ENCODE measurements around the gene CRAMP1. TPM values are rescaled to one million over a fixed set of nuclear protein-coding genes. Genes with fewer than 3 reads are reported as not detected.
A peak's percentile ranks its signal among the peaks of the same experiment; 100 is the strongest.

CRAMP1 gene
- total and polyA plus RNA-seq, 2 donors: 4.7 to 12.2 TPM

GRCh38 chr16:1634541-1634940, 22.4 kb downstream of the CRAMP1 start:
- no peaks in the 10 kb centered on the region for H3K9me3 ChIP-seq (ENCODE audit: control insufficient read depth in 2 of 2, insufficient read depth in 1 of 2, low read length in 1 of 2)
- no peak for DNase-seq (ENCODE audit: low read depth in 6 of 9, low spot score in 9 of 9)
- H3K36me3 ChIP-seq (ENCODE audit: control insufficient read depth in 2 of 2, insufficient read depth in 2 of 2, low read length in 1 of 2): peaks cover 76 to 90% of the 10 kb centered on the region in 2 donors
- 99% methylated on average over 12 of the region's 12 CpGs for WGBS
- H3K27me3 ChIP-seq (ENCODE audit: control insufficient read depth in 2 of 2, insufficient read depth in 1 of 2, low read length in 1 of 2): no peaks in the 10 kb centered on the region
- H3K27ac ChIP-seq (ENCODE audit: low read depth in 1 of 2, low read length in 1 of 2): no peak overlapping the region
- no peaks in the 10 kb centered on the region for H3K4me1 ChIP-seq (ENCODE audit: control insufficient read depth in 2 of 2, insufficient read depth in 2 of 2, low read length in 2 of 2)
- no peak overlapping the region for H3K4me3 ChIP-seq (ENCODE audit: low read length in 2 of 2)

DNA sequence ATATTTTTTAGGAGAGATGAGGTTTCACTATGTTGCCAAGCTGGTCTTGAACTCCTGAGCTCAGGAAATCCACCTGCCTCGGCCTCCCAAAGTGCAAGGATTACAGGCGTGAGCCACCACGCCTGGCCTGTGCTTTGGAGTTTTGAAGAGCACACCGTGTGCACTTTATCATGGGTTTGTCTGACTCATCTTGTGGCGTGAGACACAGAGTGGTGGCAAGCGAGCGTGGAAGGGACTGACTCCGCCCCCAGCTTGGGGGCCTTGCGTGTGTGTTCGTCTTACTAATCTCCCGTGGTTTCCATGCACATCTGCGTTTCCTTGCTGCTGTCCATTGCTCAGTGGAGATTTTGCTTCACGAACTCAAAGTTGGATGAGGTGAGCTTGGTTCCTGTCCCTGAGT, 22.9 kb downstream of the CRAMP1 start:
- Histone ChIP-seq H3K27me3 (ENCODE audit: control insufficient read depth in 2 of 2, insufficient read depth in 1 of 2, low read length in 1 of 2) (no peaks in the 10 kb centered on the region), H3K36me3 (ENCODE audit: control insufficient read depth in 2 of 2, insufficient read depth in 2 of 2, low read length in 1 of 2) (peaks cover 75 to 92% of the 10 kb centered on the region in 2 donors), H3K4me1 (ENCODE audit: control insufficient read depth in 2 of 2, insufficient read depth in 2 of 2, low read length in 2 of 2) (no peaks in the 10 kb centered on the region), H3K27ac (ENCODE audit: low read depth in 1 of 2, low read length in 1 of 2) (no peak overlapping the region), H3K9me3 (ENCODE audit: control insufficient read depth in 2 of 2, insufficient read depth in 1 of 2, low read length in 1 of 2) (no peaks in the 10 kb centered on the region), H3K4me3 (ENCODE audit: low read length in 2 of 2) (no peak overlapping the region)
- DNase-seq (ENCODE audit: low read depth in 6 of 9, low spot score in 9 of 9): no peak
- WGBS: 97% methylated on average over 13 of the region's 13 CpGs

DNA sequence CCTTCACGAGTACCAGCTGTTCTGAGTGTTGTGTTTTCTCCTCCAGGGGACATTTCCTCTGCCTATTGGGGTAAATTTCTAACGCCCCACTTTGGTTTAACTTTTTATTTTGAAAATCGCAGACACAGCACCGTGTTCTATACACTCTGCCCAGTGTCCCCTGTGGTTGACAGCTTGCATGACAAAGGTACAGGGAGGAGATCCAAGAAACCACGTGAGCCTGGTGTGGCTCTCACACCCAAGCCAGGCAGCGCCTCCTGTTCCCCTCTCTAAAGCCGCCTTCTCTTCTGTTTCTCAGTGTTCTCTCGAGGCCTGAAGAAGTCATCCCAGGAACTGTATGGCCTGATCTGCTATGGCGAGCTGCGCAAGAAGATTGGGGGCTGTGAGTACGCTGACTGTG, 25.4 kb downstream of the CRAMP1 start:
- 97% methylated on average over 11 of the region's 11 CpGs for WGBS
- Histone ChIP-seq H3K4me3 (ENCODE audit: low read length in 2 of 2) (no peak overlapping the region), H3K27ac (ENCODE audit: low read depth in 1 of 2, low read length in 1 of 2) (no peak overlapping the region)

DNA sequence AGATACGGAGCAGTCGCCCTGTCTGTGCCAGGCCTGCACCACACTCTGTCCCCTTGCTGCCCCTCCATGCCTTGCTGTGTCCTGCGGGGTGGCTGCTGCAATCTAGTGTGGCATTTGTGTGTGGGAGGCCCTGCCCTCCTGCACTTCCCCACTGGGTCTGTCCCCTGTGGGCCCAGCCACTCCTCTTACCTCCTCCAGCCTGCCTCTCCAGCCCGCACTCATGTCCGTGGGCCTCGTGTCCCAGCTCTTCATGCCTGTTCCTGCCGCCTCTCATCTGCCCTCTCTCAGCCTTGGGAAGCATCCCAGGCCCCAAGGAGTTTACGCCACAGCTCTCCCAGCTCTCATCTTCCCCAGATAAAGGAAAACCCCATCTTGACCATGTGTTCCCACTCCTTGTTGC, 26.6 kb downstream of the CRAMP1 start:
- no peak overlapping the region for H3K4me3 ChIP-seq (ENCODE audit: low read length in 2 of 2)
- H3K36me3 ChIP-seq (ENCODE audit: control insufficient read depth in 2 of 2, insufficient read depth in 2 of 2, low read length in 1 of 2): peaks cover 70 to 92% of the 10 kb centered on the region in 2 donors
- DNase-seq (ENCODE audit: low read depth in 6 of 9, low spot score in 9 of 9): no peak
- no peaks in the 10 kb centered on the region for H3K4me1 ChIP-seq (ENCODE audit: control insufficient read depth in 2 of 2, insufficient read depth in 2 of 2, low read length in 2 of 2)
- no peaks in the 10 kb centered on the region for H3K27me3 ChIP-seq (ENCODE audit: control insufficient read depth in 2 of 2, insufficient read depth in 1 of 2, low read length in 1 of 2)
- WGBS: 98% methylated on average over 8 of the region's 8 CpGs
- H3K9me3 ChIP-seq (ENCODE audit: control insufficient read depth in 2 of 2, insufficient read depth in 1 of 2, low read length in 1 of 2): no peaks in the 10 kb centered on the region
- peak overlapping the region in 1 of 2 donors; percentile 37 for H3K27ac ChIP-seq (ENCODE audit: low read depth in 1 of 2, low read length in 1 of 2)

More for the DNA sequence above, 25.4 kb downstream of the CRAMP1 start:
- no peaks in the 10 kb centered on the region for H3K4me1 ChIP-seq (ENCODE audit: control insufficient read depth in 2 of 2, insufficient read depth in 2 of 2, low read length in 2 of 2)
- H3K9me3 ChIP-seq (ENCODE audit: control insufficient read depth in 2 of 2, insufficient read depth in 1 of 2, low read length in 1 of 2): no peaks in the 10 kb centered on the region
- peaks cover 75 to 93% of the 10 kb centered on the region in 2 donors for H3K36me3 ChIP-seq (ENCODE audit: control insufficient read depth in 2 of 2, insufficient read depth in 2 of 2, low read length in 1 of 2)
- no peak for DNase-seq (ENCODE audit: low read depth in 6 of 9, low spot score in 9 of 9)
- no peaks in the 10 kb centered on the region for H3K27me3 ChIP-seq (ENCODE audit: control insufficient read depth in 2 of 2, insufficient read depth in 1 of 2, low read length in 1 of 2)

DNA sequence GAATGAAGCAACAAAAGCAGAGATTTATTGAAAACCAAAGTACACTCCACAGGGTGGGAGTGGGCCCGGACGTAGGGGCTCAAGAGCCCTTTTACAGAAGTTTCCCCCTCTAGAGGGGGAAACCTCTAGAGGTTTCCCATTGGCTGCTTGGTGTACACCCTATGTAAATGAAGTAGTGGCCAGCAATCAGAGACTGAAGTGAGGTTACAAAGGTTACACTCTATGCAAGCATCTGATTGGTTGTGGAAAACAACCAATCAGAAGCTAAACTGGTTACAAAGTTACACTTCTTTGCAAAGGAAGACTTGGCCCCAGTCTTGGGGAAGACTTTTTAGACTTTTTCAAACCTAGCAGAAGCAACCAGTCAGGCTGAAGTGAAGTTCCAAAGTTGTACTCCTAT, 27.1 kb downstream of the CRAMP1 start:
- H3K27ac ChIP-seq (ENCODE audit: low read depth in 1 of 2, low read length in 1 of 2): no peak overlapping the region
- H3K4me3 ChIP-seq (ENCODE audit: low read length in 2 of 2): no peak overlapping the region
- peak in 1 of 9 donors; percentile 23 for DNase-seq (ENCODE audit: low read depth in 6 of 9, low spot score in 9 of 9)
- peaks cover 0 to under 1% of the 10 kb centered on the region in 2 donors for H3K4me1 ChIP-seq (ENCODE audit: control insufficient read depth in 2 of 2, insufficient read depth in 2 of 2, low read length in 2 of 2)
- WGBS: 94% methylated on average over 2 of the region's 2 CpGs
- H3K27me3 ChIP-seq (ENCODE audit: control insufficient read depth in 2 of 2, insufficient read depth in 1 of 2, low read length in 1 of 2): no peaks in the 10 kb centered on the region
- peaks cover 70 to 92% of the 10 kb centered on the region in 2 donors for H3K36me3 ChIP-seq (ENCODE audit: control insufficient read depth in 2 of 2, insufficient read depth in 2 of 2, low read length in 1 of 2)
- H3K9me3 ChIP-seq (ENCODE audit: control insufficient read depth in 2 of 2, insufficient read depth in 1 of 2, low read length in 1 of 2): no peaks in the 10 kb centered on the region

DNA sequence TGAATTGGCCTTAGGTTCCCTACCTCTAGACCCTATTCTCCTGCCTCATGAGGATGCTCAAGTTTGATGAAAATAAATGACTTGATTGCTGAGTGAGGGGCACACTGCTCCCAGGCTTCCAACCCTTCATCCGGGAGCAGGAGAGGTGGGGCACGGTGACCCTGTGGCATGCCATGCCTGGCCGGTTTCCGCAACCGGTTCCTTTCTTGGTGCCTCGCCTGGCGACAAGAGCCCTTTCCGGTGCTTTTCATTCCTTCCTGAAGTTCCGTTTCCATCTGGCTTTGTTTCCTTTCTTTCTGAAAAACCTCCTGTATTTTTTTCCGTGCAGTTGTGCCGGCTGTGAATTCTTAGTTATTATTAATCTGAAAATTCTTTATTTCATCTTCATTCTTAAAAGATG, 27.7 kb downstream of the CRAMP1 start:
- Histone ChIP-seq H3K36me3 (ENCODE audit: control insufficient read depth in 2 of 2, insufficient read depth in 2 of 2, low read length in 1 of 2) (peaks cover 70 to 91% of the 10 kb centered on the region in 2 donors), H3K9me3 (ENCODE audit: control insufficient read depth in 2 of 2, insufficient read depth in 1 of 2, low read length in 1 of 2) (no peaks in the 10 kb centered on the region), H3K4me1 (ENCODE audit: control insufficient read depth in 2 of 2, insufficient read depth in 2 of 2, low read length in 2 of 2) (peaks cover 0 to 6% of the 10 kb centered on the region in 2 donors), H3K4me3 (ENCODE audit: low read length in 2 of 2) (no peak overlapping the region), H3K27me3 (ENCODE audit: control insufficient read depth in 2 of 2, insufficient read depth in 1 of 2, low read length in 1 of 2) (no peaks in the 10 kb centered on the region), H3K27ac (ENCODE audit: low read depth in 1 of 2, low read length in 1 of 2) (no peak overlapping the region)
- DNase-seq (ENCODE audit: low read depth in 6 of 9, low spot score in 9 of 9): no peak
- WGBS: 96% methylated on average over 11 of the region's 11 CpGs

DNA sequence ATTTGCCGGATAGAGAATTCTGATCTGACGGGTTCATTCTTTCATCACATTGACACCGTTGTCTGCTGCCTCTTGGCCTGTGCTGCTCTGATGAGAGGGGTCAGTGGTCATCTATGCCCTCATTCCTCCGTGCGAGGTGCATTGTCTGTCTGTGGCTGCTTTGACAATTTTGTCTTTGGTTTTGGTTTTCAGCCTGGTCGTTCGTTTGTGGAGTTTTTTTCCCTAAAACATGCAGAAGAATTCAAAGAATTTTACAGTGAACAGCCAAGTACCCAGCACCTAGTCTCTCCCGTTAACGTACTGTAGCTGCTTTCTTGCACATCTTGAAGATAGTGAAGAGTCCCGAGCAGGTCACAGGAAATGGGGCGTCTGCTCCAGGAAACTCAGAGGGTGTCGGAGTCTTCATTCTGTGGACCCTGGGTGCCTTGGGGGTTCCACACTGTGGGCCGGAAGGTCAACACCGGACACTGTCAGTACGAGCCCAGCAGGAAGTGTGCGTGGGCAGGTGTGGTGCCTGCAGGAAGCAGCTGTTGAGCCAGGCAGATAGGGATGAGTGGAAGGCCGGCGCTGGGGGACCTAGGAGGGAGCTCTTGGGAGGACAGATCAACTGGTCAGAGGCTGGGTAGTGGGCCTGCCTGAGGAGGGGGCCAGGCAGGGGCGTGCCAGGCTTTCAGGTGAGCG, 28.2 kb downstream of the CRAMP1 start:
- H3K9me3 ChIP-seq (ENCODE audit: control insufficient read depth in 2 of 2, insufficient read depth in 1 of 2, low read length in 1 of 2): no peaks in the 10 kb centered on the region
- no peak overlapping the region for H3K27ac ChIP-seq (ENCODE audit: low read depth in 1 of 2, low read length in 1 of 2)
- no peaks in the 10 kb centered on the region for H3K27me3 ChIP-seq (ENCODE audit: control insufficient read depth in 2 of 2, insufficient read depth in 1 of 2, low read length in 1 of 2)
- 82% methylated on average over 20 of the region's 20 CpGs for WGBS
- peaks cover 67 to 85% of the 10 kb centered on the region in 2 donors for H3K36me3 ChIP-seq (ENCODE audit: control insufficient read depth in 2 of 2, insufficient read depth in 2 of 2, low read length in 1 of 2)
- no peak for DNase-seq (ENCODE audit: low read depth in 6 of 9, low spot score in 9 of 9)
- H3K4me1 ChIP-seq (ENCODE audit: control insufficient read depth in 2 of 2, insufficient read depth in 2 of 2, low read length in 2 of 2): peaks cover 0 to 8% of the 10 kb centered on the region in 2 donors
- no peak overlapping the region for H3K4me3 ChIP-seq (ENCODE audit: low read length in 2 of 2)

GRCh38 chr16:1641261-1641660, 29.1 kb downstream of the CRAMP1 start:
- Histone ChIP-seq H3K36me3 (ENCODE audit: control insufficient read depth in 2 of 2, insufficient read depth in 2 of 2, low read length in 1 of 2) (peaks cover 72 to 80% of the 10 kb centered on the region in 2 donors), H3K27me3 (ENCODE audit: control insufficient read depth in 2 of 2, insufficient read depth in 1 of 2, low read length in 1 of 2) (no peaks in the 10 kb centered on the region), H3K27ac (ENCODE audit: low read depth in 1 of 2, low read length in 1 of 2) (no peak overlapping the region), H3K9me3 (ENCODE audit: control insufficient read depth in 2 of 2, insufficient read depth in 1 of 2, low read length in 1 of 2) (no peaks in the 10 kb centered on the region), H3K4me1 (ENCODE audit: control insufficient read depth in 2 of 2, insufficient read depth in 2 of 2, low read length in 2 of 2) (peaks cover 3 to 17% of the 10 kb centered on the region in 2 donors), H3K4me3 (ENCODE audit: low read length in 2 of 2) (no peak overlapping the region)
- no peak for DNase-seq (ENCODE audit: low read depth in 6 of 9, low spot score in 9 of 9)
- WGBS: 97% methylated on average over 12 of the region's 12 CpGs

DNA sequence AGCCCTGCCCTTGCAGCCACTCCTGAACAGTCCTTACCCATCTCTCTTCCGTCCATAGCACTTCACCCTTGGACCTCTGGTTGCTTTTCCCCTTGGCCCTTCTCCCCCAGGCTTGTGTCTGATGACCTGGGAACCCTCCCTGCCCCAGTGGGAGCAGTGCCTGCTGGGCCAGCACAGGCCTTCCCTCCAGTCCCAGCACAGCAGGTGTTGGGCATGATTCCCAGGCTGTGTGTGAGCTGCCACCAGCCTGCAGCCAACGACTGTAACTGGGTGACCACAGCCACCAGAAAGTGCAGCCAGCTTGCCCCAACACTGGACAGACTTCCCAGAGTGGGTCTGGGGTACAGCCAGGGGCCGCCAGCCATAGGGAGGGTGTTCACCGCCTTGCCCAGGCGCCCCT, 30.0 kb downstream of the CRAMP1 start:
- Histone ChIP-seq H3K27me3 (ENCODE audit: control insufficient read depth in 2 of 2, insufficient read depth in 1 of 2, low read length in 1 of 2) (no peaks in the 10 kb centered on the region), H3K4me1 (ENCODE audit: control insufficient read depth in 2 of 2, insufficient read depth in 2 of 2, low read length in 2 of 2) (peaks cover 12 to 25% of the 10 kb centered on the region in 2 donors), H3K27ac (ENCODE audit: low read depth in 1 of 2, low read length in 1 of 2) (no peak overlapping the region), H3K36me3 (ENCODE audit: control insufficient read depth in 2 of 2, insufficient read depth in 2 of 2, low read length in 1 of 2) (peaks cover 73 to 80% of the 10 kb centered on the region in 2 donors), H3K9me3 (ENCODE audit: control insufficient read depth in 2 of 2, insufficient read depth in 1 of 2, low read length in 1 of 2) (no peaks in the 10 kb centered on the region), H3K4me3 (ENCODE audit: low read length in 2 of 2) (no peak overlapping the region)
- no peak for DNase-seq (ENCODE audit: low read depth in 6 of 9, low spot score in 9 of 9)
- WGBS: 96% methylated on average over 5 of the region's 5 CpGs

Measured in thymus (tissue), 11 donors.